CD4-positive, alpha-beta T cell treated with Interleukin-6 for 4 hours (primary cell): Measurements from ENCODE around the gene POU5F1.
"Not testable (repeated sequence)": the region's sequence is repeated elsewhere in the genome, so short reads cannot be mapped to it uniquely, and the experiment has no call there.

Experiments
- DNase-seq: peaks from one replicate; pipeline ENCODE4 v3.0.0-alpha.2; 2020; ENCODE audit warnings: mixed read lengths

POU5F1 gene

GRCh38 chr6:31165064-31165832 lies 5.2 kb downstream of the POU5F1 start:
- not testable (repeated sequence) for DNase-seq

- not testable (repeated sequence) for DNase-seq
Measured at GRCh38 chr6:31164475-31165063, 5.9 kb downstream of the POU5F1 start.

- DNase-seq = no peak
Measured at GRCh38 chr6:31163922-31164321, 6.6 kb downstream of the POU5F1 start.

- no peak for DNase-seq
Measured at GRCh38 chr6:31162463-31163165, 7.9 kb downstream of the POU5F1 start.

GRCh38 chr6:31161216-31162126 lies 9.0 kb downstream of the POU5F1 start:
- no peak for DNase-seq

- DNase-seq = peak; percentile 25
Measured at GRCh38 chr6:31158863-31159855, 11.3 kb downstream of the POU5F1 start.

- peak; percentile 99 for DNase-seq
Measured at GRCh38 chr6:31158140-31158862, 12.2 kb downstream of the POU5F1 start, which contains the start of gene TCF19. Gene TCF19, plus strand, starts transcription at chr6:31158589. Its CDS starts 881 bp downstream, at chr6:31159470.

GRCh38 chr6:31157513-31158139 lies 12.9 kb downstream of the POU5F1 start, which contains the start of gene CCHCR1:
Gene CCHCR1, minus strand, starts transcription at chr6:31157802. Its CDS starts 202 bp downstream, at chr6:31157600.
- DNase-seq = no peak

GRCh38 chr6:31156641-31157040 lies 13.8 kb downstream of the POU5F1 start:
- DNase-seq = no peak

GRCh38 chr6:31154436-31154835 lies 16.0 kb downstream of the POU5F1 start:
- DNase-seq = no peak

- DNase-seq = no peak
Measured at GRCh38 chr6:31152781-31153180, 17.7 kb downstream of the POU5F1 start.

- no peak for DNase-seq
Measured at GRCh38 chr6:31149827-31150447, 20.5 kb downstream of the POU5F1 start.

- DNase-seq = no peak
Measured at GRCh38 chr6:31145386-31145785, 25.1 kb downstream of the POU5F1 start.

GRCh38 chr6:31144970-31145340 lies 25.5 kb downstream of the POU5F1 start:
- DNase-seq = no peak

- DNase-seq = no peak
Measured at GRCh38 chr6:31144296-31144969, 26.0 kb downstream of the POU5F1 start.

GRCh38 chr6:31143148-31143547 lies 27.3 kb downstream of the POU5F1 start:
- DNase-seq = no peak

GRCh38 chr6:31142361-31142761 lies 28.1 kb downstream of the POU5F1 start:
- DNase-seq = no peak

- no peak for DNase-seq
Measured at GRCh38 chr6:31140643-31141042, 29.8 kb downstream of the POU5F1 start.

- DNase-seq = no peak
Measured at GRCh38 chr6:31139599-31139998, 30.9 kb downstream of the POU5F1 start.
